GM21717 (cell line): ENCODE data around the gene RBM19.

Experiments
- ATAC-seq: cut with Tn5 transposase; IDR thresholded peaks from one replicate; pipeline ENCODE4 v1.9.1; 2021; ENCODE audit warnings: mild to moderate bottlenecking, moderate library complexity; ENCODE audit not compliant: unreplicated experiment

The RBM19 gene

GRCh38 chr12:113860950-113861349 lies 105.2 kb downstream of the RBM19 start:
- ATAC-seq: no peak

- no peak for ATAC-seq
Observed at GRCh38 chr12:113860059-113860820, 105.9 kb downstream of the RBM19 start.

GRCh38 chr12:113858841-113859386 lies 107.2 kb downstream of the RBM19 start:
- ATAC-seq: no peak

- no peak for ATAC-seq
Observed at GRCh38 chr12:113857371-113857770, 108.8 kb downstream of the RBM19 start.

GRCh38 chr12:113855998-113856397 lies 110.1 kb downstream of the RBM19 start:
- ATAC-seq: no peak

- no peak for ATAC-seq
Observed at GRCh38 chr12:113854385-113855142, 111.6 kb downstream of the RBM19 start.

- ATAC-seq: no peak
Observed at GRCh38 chr12:113853491-113853890, 112.6 kb downstream of the RBM19 start.

- no peak for ATAC-seq
Observed at GRCh38 chr12:113852695-113853490, 113.2 kb downstream of the RBM19 start.

GRCh38 chr12:113852264-113852663 lies 113.9 kb downstream of the RBM19 start:
- no peak for ATAC-seq

- ATAC-seq: no peak
Observed at GRCh38 chr12:113850309-113851056, 115.6 kb downstream of the RBM19 start.

GRCh38 chr12:113847856-113848255 lies 118.3 kb downstream of the RBM19 start:
- ATAC-seq: no peak

GRCh38 chr12:113846883-113847755 lies 119.0 kb downstream of the RBM19 start:
- no peak for ATAC-seq

- ATAC-seq: no peak
Observed at GRCh38 chr12:113845900-113846674, 120.0 kb downstream of the RBM19 start.

GRCh38 chr12:113844495-113845210 lies 121.5 kb downstream of the RBM19 start:
- ATAC-seq: no peak

GRCh38 chr12:113842699-113843098 lies 123.4 kb downstream of the RBM19 start:
- no peak for ATAC-seq

- ATAC-seq: no peak
Observed at GRCh38 chr12:113841786-113842185, 124.3 kb downstream of the RBM19 start.

- ATAC-seq: no peak
Observed at GRCh38 chr12:113840401-113841042, 125.6 kb downstream of the RBM19 start.

GRCh38 chr12:113838896-113839295 lies 127.2 kb downstream of the RBM19 start:
- ATAC-seq: no peak
